HUDEP-2 (cell line): ENCODE measurements around the gene GNG7.
"Not testable (repeated sequence)": the region's sequence is repeated elsewhere in the genome, so short reads cannot be mapped to it uniquely, and the experiment has no call there.

Source experiments
- DNase-seq, 76 experiments: peaks; one replicate each; lab custom pipeline; 2025; ENCODE audit not compliant: unreplicated experiment in 76 of 76; lab: John Stamatoyannopoulos, UW

The GNG7 gene

GRCh38 chr19:2607712-2608601 lies 94.5 kb downstream of the GNG7 start:
- DNase-seq = no peak

GRCh38 chr19:2606774-2607173 lies 95.7 kb downstream of the GNG7 start:
- not testable (repeated sequence) for DNase-seq

GRCh38 chr19:2605889-2606288 lies 96.6 kb downstream of the GNG7 start:
- not testable (repeated sequence) for DNase-seq

GRCh38 chr19:2604747-2605329 lies 97.7 kb downstream of the GNG7 start:
- DNase-seq = no peak

DNA sequence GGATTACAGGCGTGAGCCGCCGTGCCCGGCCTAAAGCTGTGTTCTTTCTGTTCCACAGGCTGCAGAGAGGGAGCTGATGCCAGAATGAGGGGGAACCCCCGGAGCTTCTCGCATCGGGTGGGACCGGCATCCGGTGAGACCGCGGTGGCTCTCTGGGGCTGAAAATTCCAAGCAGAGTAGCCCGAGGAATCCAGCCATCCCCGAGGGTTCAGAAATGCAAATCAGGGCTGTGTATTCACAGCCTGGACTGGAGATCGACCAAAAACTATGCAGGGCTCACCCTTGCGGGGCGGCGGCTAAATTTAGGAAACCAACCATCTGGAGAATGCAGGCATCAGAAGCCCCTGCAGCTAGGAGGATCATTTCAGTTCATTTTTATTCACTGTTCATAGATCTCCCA lies 99.2 kb downstream of the GNG7 start:
- no peak for DNase-seq

DNA sequence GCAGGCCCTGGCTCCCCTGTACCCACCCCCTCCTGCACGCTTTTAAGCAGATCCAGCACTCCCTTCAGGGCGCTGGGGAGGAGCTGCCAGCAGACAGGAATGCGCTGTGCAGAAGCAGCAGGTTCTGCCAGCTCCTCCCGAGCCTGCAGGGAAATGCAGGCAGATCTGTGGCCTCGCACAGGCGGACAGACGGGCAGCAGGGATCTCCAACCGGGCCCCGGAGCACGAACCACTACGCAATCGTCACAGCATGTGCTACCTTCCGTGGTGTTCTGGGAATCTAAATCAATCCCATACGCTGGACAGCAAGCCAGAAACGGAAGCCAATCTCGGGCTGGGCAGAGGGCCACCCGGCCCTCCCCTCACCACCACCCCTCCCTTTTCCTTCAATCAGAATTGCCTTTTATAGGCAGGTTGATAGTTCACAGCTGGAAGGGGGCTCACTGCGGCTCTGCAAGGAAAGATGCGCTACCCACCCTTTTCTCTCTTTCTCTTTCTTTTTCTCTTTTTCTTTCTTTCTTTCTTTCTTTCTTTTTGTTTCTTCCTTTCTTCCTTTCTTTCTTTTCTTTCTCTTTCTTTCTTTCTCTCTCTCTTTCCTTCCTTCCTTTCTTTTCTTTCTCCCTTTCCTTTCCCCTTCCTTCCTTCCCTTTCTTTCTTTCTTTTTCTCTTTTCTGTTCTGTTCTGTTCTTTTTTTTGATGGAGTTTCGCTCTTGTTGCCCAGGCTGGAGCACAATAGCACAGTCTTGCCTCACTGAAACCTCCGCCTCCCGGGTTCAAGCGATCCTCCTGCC lies 99.9 kb downstream of the GNG7 start:
- no peak for DNase-seq

DNA sequence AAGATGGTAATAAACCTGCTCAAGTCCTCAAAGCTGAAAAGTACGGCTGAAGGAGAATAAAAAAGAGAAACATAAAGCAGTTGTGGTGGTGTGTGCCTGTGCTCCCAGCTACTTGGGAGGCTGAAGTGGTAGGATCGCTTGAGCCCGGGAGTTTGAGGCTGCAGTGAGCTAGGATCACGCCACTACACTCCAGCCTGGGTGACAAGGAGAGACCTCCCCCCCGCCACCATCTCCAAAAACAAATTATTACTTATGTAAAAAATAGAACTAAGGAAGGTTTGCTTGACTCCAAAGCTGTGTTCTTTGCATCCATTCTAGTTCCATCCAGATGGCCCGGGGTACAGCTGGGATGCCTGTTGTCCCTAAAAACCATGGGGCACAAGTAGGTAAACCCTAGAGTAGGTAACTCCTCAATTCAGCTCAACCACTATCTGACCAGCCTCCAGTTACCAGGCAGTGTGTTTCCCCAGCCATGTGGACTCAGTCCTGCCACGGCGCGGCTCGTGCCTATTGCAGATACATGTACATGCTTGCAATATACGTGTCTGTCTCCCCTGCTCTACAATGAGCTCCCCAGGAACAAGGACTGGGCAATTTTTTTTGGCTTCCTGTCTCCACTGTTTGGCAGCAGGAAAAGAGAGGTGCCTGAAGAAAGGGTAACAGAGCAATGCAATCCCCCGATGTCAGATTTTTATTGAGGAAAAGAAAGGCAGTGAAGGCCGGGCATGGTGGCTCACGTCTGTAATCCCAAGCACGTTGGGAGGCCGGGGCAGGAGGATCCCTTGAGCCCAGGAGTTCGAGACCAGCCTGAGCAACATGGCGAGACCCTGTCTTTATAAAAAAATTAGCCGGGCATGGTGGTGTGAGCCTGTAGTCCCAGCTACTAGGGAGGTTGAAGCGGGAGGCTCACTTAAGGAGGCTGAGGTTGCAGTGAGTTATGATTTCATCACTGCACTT lies 101.3 kb downstream of the GNG7 start:
- DNase-seq = no peak

DNA sequence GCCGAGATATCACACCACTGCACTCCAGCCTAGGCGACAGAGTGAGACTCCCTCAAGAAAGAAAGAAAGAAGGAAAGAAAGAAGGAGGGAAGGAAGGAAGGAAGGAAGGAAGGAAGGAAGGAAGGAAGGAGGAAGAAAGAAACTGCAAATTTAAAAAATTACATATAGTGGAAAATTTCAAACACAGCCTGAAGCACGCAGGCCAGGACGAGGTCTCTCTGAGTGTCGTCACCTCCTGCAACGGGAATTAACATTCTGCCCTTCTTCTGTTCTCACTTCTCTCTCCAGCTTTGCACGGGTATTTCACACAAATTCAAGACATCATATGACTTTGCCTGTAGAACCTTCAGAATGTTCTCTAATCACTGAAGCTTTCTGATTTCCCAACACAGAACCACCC lies 108.2 kb downstream of the GNG7 start:
- DNase-seq = no peak

DNA sequence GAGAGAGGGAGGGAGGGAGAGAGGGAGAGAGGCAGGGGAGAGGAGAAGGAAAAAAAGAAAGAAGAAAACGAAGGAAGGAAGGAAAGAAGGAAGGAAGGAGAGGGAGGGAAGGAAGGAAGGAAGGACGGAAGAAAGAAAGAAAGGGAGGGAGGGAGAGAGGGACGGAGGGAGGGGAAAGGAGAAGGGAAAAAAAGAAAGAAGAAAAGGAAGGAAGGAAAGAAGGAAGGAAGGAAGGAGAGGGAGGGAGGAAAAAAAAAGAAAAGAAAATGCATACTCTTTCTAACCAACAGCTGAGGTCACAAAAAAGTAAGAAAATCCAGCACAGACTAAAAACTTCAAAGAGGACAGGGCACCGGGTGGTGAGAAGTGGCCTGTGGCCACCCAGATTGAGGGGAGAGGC lies 109.7 kb downstream of the GNG7 start:
- no peak for DNase-seq

DNA sequence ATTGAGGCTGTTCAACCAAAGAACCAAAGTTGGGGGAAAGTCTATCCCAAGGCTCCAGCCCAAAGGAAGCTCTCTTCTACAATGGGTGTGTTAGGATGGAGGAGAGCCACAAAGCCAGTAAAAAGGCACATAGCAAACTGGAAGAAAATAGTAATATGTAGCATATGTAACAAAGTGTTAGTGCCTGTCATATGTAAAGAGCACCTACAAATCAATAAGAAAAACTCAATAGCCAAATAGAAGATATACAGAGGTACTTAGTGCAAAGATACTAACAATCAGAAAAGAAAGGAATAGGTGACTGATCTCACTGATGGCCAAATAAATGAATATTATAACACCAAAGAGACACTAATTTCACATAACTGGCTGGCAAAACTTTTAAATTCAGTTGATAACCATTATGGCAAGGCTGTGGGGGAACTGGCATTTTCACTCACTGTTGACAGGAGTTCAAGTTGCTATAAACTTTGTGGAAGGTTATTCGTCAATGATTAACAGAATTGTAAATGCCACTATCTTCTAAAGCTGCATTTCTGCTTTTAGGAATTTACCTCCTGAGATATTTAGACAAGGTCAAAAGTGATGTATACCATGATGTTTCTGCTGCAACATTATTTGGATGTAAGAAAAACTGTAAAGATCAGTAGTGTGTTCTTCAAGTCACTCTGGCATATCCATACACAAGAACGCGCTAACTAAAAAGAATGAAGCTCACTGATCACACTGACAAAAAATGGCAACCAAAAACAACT lies 110.8 kb downstream of the GNG7 start:
- DNase-seq = no peak

DNA sequence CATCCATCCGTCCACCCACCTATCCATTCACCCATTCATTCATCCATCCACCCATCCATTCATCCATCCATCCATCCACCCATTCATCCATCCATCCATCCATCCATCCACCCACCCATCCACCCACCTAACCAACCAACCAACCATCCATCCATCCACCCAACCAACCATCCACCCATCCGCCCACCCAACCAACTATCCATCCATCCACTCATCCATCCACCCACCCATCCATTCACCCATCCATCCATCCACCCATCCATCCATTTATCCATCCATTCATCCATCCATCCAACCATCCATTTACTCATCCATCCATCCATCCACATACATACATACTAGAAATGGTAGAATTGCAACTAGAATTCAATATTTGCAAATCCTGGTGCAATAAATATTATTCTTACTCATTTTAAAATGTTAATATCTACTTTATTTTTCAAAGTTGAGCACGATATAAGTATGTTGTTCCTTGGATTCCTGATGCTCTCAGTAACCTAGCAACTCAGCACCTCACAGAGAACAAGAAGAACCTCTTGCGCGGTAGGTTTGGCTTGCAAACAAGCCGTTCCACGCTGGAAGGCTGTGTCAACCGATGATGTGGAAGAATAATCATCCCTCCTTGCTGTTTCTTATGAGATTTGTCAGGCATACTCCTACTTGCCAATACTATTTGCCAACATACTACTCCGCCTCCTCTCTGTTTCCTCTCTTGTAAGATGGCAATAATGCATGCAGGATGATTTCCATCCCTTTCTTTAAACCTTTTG lies 111.7 kb downstream of the GNG7 start:
- no peak for DNase-seq

GRCh38 chr19:2589441-2589840 lies 113.1 kb downstream of the GNG7 start:
- no peak for DNase-seq

DNA sequence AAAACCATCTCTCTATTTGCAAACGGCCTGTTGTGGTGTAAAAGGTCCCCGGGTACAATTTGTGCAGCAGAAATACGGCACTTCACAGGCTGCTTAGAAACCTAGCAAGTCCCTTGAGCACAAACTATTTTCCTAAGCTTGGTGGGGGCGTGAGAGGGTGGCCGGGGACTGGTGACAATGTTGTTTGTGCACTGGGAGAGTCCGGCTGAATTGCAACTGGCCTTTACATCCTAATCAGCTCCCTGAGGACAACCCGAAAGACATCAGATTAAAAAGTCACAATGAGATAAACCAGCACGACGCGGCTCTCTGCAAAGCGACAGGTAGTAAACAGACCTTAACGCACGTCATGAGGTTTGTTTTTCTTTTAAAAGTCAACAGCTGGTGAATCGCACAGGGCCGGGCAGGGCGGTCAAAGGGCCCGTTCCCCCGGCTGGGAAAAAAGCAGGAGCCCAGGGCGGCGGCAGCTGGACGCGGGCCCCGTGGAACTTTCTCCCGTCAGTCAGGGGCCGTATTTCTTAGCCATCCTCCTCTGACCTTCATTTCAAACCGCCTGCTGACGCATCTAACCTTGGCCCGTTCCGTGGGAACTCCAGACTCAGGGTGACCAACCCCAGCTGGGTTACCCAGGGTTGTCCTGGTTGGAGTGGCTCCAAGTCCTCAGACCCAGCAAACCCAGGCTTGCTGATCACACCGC lies 114.3 kb downstream of the GNG7 start:
- no peak for DNase-seq

DNA sequence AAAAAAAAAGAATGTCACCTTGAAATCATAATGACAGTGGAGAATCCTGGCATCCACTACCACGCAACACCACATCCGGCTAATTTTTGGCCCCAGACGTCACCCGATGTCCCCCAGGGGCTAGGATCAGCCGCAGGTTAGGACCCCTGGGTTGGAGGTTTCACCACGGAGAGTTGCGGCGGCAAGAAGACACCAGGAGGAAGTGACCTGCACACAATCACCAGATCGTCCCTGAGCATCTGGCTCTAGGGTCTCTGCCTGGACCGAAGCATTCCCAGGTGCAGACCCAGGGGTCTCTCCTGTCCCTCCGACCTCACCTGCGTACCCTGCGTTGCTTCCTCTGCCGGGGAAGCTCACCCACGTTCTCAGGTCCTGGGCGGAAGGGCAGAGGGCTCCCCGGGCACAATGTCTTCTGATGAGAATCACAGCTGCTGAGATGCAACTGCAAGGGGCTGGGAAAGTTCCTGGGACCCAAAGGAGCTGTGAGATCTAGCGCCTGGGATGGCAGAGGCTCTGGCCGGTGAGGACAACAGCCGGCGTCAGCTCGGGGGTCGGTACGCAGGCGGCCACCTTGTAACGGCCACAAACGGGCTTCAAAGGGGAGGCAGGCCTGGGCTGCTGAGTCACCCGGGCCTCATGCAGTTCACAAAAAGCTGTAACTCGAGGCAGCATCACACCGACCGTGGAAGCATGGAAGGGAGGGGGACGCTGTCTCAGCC lies 115.3 kb downstream of the GNG7 start:
- no peak for DNase-seq

DNA sequence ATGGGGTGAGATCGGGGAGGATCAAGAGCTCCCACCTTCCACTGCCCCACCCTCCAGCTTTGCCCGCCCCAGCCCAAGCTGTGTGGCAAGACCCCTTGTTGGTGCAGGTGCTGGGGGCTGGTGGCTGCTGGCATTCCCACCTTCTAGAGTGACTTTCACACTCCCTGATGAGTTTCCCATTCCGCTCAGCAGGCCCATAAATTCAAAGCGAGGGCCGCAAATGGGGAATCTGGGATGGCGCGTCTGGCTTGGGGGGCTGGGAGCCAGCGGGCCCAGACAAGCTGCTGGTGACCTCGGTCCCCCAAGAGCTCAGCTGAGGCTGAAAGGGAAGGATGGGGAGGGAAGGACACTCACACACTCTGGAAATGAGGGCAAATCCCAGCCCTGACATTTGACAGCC lies 116.3 kb downstream of the GNG7 start:
- DNase-seq = no peak

DNA sequence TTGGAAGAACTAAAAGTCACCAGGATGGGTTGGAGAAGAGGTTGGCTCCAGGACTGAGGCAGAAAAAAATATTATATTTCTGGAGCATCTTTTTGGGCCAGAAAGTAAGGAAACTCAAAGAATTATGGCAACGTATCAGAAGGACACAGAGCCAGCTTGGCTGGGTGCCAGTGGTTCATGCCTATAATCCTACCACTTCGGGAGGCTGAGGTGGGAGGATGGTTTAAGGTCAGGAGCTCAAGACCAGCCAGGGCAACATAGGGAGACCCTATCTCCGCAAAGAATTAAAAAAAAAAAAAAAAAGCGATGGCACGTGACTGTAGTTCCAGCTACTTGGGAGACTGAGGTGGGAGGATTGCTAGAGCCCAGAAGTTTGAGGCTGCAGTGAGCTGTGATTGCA lies 118.5 kb downstream of the GNG7 start:
- no peak for DNase-seq

- no peak for DNase-seq
Measured at GRCh38 chr19:2582984-2583956, 119.2 kb downstream of the GNG7 start.
